Non-pigmented ciliary epithelial cell (primary cell): ENCODE results near the gene STAB2.

Source experiments
- DNase-seq: peaks from one replicate; pipeline ENCODE4 v3.0.0-alpha.2; 2010; ENCODE audit warnings: low read depth

Gene STAB2

GRCh38 chr12:103783744-103784664, 196.9 kb downstream of the STAB2 start:
- no peak for DNase-seq

GRCh38 chr12:103785243-103786031, 198.4 kb downstream of the STAB2 start:
- no peak for DNase-seq

- no peak for DNase-seq
These were observed 199.1 kb downstream of the STAB2 start for GRCh38 chr12:103786201-103786600.

- no peak for DNase-seq
These were observed 204.4 kb downstream of the STAB2 start for GRCh38 chr12:103791350-103791920.

- no peak for DNase-seq
These were observed 206.0 kb downstream of the STAB2 start for GRCh38 chr12:103793046-103793445.

GRCh38 chr12:103793512-103794045, 206.5 kb downstream of the STAB2 start:
- no peak for DNase-seq

GRCh38 chr12:103794309-103795213, 207.5 kb downstream of the STAB2 start:
- no peak for DNase-seq

GRCh38 chr12:103798586-103798985, 211.5 kb downstream of the STAB2 start:
- DNase-seq = no peak

- DNase-seq = no peak
These were observed 212.4 kb downstream of the STAB2 start for GRCh38 chr12:103799504-103799856.

- no peak for DNase-seq
These were observed 213.0 kb downstream of the STAB2 start for GRCh38 chr12:103799857-103800771.

- no peak for DNase-seq
These were observed 214.9 kb downstream of the STAB2 start for GRCh38 chr12:103801709-103802585.

- DNase-seq = no peak
These were observed 215.5 kb downstream of the STAB2 start for GRCh38 chr12:103802586-103802886.

GRCh38 chr12:103803847-103804246, 216.8 kb downstream of the STAB2 start:
- no peak for DNase-seq

GRCh38 chr12:103805655-103806360, 218.7 kb downstream of the STAB2 start:
- DNase-seq = no peak

GRCh38 chr12:103806803-103807202, 219.7 kb downstream of the STAB2 start:
- DNase-seq = no peak

- DNase-seq = no peak
These were observed 220.6 kb downstream of the STAB2 start for GRCh38 chr12:103807561-103808238.

- DNase-seq = no peak
These were observed 221.3 kb downstream of the STAB2 start for GRCh38 chr12:103808239-103808880.

GRCh38 chr12:103809154-103809553, 222.1 kb downstream of the STAB2 start:
- no peak for DNase-seq
